GM19328 (cell line): ENCODE measurements around the gene BARHL1.

Experiments used
- ATAC-seq: cut with Tn5 transposase; IDR thresholded peaks from one replicate; pipeline ENCODE4 v1.9.1; 2021; ENCODE audit warnings: mild to moderate bottlenecking, moderate library complexity; ENCODE audit not compliant: unreplicated experiment

BARHL1 gene

DNA sequence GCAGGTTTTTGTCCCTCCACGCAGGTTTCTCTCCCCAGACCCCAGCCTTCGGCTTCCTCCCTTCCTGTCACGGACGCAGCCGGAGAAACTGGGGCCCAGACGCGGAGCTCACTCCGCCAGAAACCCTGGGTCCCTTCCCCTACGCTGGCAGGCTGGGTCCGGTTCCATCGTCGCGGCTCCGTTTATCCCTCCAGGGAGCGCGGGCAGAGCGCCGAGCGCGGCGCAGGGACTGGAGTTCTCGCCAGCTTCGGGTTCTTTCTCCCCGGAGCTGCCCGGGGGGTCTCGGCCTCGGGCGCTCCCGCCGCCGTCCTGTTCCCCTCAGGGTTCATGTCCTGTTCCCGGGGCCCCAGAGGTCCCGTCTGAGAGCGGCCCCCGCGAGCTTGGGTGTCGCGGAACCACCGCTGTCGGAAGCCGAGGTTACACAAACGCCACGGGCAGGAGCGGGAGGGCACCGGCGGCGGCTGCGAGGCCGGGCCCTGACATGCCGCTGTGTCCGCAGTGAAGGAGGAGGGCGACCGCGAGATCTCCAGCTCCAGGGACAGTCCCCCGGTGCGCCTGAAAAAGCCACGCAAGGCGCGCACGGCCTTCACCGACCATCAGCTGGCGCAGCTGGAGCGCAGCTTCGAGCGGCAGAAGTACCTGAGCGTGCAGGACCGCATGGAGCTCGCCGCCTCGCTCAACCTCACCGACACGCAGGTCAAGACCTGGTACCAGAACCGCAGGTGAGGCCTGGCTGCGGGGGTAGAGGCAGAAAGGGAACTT is 4.6 kb downstream of the BARHL1 start:
- no peak for ATAC-seq

GRCh38 chr9:132587592-132587955 is 5.2 kb downstream of the BARHL1 start:
- ATAC-seq = no peak

DNA sequence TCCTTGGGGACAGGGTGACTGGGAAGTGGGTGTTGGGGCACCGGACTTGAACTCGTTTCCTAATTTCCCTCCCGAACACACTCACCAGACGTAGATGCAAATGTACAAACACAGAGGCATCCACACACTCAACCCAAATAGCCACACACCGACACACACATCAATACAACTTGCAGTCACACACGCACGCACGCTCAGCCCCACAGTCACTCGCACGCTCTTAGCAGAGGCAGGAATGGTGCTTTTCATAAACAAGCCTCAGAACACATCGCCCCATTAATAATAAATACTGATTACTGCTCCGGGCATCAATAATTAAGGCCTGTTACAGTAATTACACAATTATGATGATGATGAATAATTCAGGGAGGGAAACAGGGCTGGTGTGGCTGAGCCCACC is 5.7 kb downstream of the BARHL1 start:
- ATAC-seq = no peak

- no peak for ATAC-seq
Measured at GRCh38 chr9:132588501-132589147, 6.2 kb downstream of the BARHL1 start.

GRCh38 chr9:132589148-132590036 is 7.0 kb downstream of the BARHL1 start:
- ATAC-seq = no peak

GRCh38 chr9:132590037-132590317 is 7.6 kb downstream of the BARHL1 start:
- ATAC-seq = no peak

DNA sequence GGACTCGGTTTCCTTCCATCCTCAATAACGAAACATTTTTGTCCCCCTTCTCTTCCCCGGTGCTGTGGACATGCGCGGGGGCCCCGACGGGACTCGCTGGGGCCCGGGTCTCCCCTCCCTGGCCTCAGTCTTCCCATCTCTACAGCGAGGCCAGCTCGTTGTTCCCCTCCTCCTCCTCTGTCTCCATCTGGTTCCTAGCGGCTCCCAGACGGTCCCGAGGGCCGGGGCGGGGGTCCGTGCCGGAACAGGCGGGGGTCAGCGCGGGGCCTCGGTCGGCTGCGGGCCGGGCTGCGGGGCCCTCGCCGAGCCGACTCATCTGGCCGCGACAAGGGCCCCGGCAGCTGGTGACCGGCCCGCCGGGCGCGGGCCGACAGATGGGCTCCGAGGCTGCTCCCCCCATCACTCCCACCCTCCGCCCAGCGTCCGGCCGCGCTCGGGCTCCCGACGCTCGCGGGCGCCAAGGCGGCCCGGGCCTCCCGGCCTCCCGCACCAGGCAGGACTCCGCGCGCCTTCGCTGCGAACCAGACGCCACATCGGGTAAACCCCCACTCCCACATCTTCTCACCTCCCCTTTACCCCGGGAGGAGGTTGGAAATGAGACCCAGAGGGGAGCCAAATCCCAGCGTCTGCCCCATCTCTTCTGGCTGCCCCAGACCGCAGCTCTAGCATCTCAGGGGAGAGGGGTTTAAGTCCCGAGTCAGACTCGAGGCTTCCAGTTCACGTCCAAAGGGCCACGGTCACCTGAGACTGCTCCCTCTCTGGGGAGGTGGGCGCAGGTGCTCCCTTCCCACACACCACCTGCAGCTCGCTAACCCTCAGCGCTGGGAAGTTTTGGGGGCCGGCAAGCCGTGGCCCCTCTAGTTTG is 8.1 kb downstream of the BARHL1 start:
- ATAC-seq = no peak

DNA sequence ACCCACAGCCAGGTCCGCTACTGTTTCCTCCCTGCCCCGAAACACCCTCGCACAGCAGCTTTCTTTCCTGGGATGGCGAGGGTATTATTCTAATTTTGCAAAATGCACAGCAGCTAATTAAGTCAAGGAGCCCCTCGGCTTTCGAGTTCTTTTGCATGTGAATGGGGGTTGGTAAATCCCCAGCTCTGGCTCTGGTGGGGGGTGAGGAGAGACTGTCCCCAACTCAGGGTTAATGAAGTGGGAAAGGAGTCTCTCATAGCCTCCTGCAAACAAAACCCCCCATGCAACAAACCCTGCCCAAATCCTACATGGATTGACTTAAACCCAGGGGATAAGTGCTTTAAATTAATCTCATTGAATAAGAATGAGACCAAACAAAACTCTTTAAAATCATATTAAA is 8.8 kb downstream of the BARHL1 start:
- no peak for ATAC-seq

DNA sequence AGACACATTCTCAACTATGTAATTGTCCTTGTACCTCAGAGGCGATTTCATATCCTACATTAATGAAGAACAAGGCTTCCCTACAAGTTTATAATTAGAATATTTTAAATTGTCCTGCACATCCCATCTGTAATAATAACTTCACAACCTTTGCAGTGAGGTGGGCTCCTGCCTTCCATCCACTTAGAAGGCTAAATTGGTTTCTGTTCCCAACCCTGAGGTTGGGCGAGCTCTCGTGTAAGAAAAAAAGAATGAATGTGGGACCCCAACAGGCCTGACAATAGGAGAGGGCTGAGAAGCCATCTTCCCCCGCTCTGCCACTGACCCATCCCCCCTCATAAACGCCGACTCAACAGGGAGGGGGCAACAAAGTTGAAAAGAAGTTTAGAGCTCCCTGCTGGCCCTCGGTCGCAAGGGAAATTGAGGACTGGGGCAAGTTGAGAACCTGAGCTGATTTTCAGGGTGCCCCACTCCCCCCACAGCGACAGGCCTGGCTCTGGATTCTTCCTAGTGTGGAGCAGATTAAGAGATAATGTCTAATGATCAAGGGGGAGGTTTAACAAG is 9.4 kb downstream of the BARHL1 start:
- no peak for ATAC-seq

GRCh38 chr9:132592451-132592850 is 10.0 kb downstream of the BARHL1 start:
- ATAC-seq = no peak

GRCh38 chr9:132594412-132594811 is 12.0 kb downstream of the BARHL1 start:
- ATAC-seq = no peak

- no peak for ATAC-seq
Measured at GRCh38 chr9:132595319-132595718, 12.9 kb downstream of the BARHL1 start.

- ATAC-seq = no peak
Measured at GRCh38 chr9:132596200-132596599, 13.8 kb downstream of the BARHL1 start.

DNA sequence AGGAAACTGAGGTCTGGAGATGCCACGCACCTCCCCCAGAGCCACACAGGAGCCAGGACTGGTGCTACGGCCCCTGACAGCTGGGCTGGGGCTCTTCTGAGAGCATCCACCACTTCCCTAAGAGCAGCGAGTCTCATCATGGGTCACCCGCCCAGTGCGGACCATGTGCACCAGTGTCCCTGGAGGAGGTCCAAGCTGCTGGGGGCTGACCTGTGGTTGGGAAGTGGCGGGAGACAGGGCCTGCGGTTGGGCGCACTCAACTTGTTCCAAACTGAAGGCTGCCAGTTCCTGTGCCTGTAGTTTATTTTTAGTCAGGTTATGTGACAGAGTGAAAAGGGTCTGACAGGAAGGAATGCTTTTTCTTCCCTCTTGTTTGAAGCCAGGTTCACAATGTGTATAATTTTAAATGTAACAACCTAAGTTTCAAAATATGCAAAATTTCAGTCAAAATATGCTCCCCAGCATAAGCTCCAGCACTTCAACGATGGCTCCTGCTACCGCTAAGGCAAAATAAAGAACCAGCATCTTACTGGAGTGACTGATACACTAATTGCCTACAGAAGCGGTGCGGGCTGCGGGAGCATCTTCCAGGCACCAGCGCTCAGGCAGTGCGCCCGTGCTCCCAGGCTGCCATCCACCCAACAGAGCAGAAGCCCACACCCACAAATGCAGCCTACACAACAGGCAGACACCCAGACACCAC is 14.8 kb downstream of the BARHL1 start:
- no peak for ATAC-seq

DNA sequence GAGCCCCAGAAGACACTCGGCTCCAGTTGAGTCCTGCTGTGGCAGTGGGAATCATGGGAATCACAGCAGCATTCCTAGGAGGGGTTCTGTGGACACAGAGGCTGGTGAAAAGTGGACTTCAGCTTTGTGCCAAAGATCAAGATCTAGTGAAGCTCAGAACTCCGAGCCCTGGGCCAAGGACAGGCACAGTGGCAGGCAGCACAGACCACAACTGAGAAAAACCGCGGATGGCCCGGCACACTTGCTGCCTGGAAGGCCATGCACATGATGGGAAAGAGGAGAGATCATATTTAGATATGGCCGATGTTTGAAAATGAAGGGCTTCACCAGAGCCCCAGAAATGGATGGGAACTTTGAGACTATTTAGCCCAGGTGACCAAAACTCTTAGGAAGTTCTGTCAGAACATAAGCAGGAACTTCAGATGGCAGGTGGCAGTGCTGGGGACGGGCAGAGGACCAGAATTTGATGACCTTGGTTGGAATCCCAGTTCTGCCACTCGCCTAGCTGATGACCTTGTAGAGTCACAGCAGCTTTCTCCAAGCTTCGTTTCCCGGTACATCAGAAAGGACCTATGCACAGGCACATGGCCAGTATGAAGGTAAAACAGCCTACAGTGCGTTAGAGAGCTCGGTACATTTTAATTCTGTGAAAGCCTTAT is 18.0 kb downstream of the BARHL1 start:
- ATAC-seq = no peak

GRCh38 chr9:132602207-132602606 is 19.8 kb downstream of the BARHL1 start:
- no peak for ATAC-seq

DNA sequence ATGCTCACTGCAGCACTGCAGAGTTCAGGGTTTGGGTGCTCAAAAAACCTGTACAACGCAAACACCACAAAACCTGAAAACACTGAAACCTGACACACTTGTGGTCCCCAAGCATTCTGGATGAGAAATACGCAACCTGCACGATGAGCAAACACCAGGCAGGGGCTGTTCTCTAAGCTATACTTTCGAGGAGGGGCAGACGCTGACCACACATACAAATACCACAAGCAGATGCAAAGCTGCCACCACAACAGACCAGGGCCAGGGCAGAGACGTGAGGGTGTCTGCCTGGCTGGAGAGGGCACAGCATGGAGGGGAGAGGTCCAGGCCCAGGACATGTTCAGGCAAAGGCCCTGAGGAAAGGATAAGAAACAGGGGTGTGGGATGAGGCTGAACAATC is 23.0 kb downstream of the BARHL1 start:
- no peak for ATAC-seq

GRCh38 chr9:132606066-132606465 is 23.7 kb downstream of the BARHL1 start:
- ATAC-seq = no peak

DNA sequence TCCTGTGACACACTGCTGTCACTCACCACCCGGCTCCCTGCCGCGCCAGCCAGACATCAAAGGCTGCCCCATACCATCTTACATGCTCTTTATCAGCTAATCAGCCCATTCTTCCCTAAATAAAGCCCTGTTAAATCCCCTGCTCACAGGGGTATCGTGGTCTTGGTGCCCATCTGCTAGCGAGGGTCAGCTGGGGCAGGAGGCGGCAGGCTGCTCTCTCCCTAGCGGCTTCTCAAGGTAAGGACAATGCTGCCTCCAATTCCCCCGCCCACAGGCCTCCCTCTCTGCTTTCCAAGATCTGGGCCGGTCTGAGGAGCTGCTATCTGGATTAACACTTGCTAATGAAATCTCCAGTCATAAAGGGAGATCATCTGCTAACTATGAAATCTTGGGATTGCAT is 26.8 kb downstream of the BARHL1 start:
- ATAC-seq = no peak

DNA sequence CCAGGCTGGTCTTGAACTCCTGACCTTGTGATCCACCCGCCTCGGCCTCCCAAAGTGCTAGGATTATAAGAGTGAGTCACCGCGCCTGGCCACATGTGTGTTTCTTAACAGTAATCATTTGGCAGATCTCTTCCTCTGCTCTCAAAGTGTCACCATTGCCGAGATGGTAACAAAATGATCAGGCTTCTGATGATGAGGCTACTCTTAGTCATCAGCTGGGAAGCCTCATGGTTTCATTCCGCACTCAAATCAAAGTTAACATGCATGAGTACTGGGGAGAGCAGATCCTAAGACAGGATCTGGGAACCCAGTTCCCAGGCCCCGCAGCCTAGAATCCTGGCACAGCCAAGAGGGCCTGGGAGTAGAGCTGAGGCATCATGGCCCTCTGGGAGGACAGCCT is 27.4 kb downstream of the BARHL1 start:
- no peak for ATAC-seq
